Stimulated activated CD8-positive, alpha-beta memory T cell treated with anti-CD3 and anti-CD28 coated beads, Interleukin-7, amount 100 ng/mL, for 4 hours (primary cell): ENCODE data around the gene CNTN4.
"Not testable (repeated sequence)": the region's sequence is repeated elsewhere in the genome, so short reads cannot be mapped to it uniquely, and the experiment has no call there.

Experiments
- DNase-seq, 2 donors: peaks; one replicate each; pipeline ENCODE4 v3.0.0-alpha.2; 2020; ENCODE audit warnings: low read depth in 2 of 2

The CNTN4 gene

GRCh38 chr3:2790266-2790815, 691.7 kb downstream of the CNTN4 start:
- DNase-seq: no peak

DNA sequence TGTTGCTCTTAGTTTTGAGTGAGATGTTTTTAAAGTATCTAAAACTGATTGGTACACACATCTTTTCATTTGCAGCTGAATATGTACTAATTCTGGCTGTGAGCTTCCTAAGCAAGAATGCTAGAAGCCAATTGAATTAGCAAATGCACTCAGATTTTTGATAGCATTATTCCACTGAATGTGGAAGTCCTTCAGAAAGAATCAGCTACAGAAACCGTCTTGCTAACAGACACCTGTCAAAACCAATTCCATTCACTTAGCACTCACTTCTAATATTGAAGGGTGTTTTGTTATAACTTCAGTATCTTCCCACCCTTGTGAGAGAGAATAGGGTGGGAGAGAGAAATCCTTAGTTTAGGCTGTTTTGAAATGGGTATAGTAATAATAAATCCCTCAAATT, 693.8 kb downstream of the CNTN4 start:
- DNase-seq: no peak

- DNase-seq: no peak
Measured at GRCh38 chr3:2793987-2794386, 695.3 kb downstream of the CNTN4 start.

- no peak for DNase-seq
Measured at GRCh38 chr3:2802429-2802828, 703.8 kb downstream of the CNTN4 start.

- DNase-seq: no peak
Measured at GRCh38 chr3:2807514-2807913, 708.8 kb downstream of the CNTN4 start.

DNA sequence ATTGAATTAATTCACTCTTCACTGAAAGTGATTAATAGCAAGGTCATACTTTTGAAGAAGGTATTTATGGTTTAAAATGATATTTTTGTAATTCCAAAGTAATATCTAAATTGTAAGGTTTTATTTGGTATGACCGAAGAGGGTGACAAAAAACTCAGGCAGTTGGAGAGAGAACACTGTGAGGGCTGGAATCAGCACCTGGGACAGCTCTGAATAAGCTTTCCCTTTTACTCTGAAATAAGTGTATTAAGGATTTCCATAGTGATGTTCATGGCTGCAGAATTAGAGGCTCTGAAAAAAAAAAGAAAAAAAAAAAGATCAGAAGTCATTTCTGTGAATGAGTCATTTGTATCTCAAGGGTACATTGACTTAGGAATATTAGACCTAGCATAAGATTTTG, 712.1 kb downstream of the CNTN4 start:
- no peak for DNase-seq

DNA sequence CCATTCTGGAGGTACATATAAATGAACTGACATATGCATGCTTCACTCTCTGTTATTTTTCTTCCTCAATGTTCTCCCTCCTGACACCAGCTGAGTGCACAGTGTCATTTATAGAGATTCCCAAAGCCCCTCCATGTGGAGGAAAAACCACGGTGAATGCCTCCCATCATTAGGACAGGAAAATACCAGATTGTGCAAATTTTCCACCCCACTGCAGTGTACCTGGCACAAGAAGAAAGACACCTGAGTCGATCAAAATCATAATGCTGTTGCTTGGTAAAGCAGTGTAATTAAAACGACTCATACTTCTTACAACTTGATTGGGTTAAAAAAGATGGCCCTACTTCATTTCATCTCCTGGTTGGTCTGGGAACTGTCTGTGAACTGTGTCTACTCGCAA, 720.9 kb downstream of the CNTN4 start:
- DNase-seq: no peak

- not testable (repeated sequence) for DNase-seq
Measured at GRCh38 chr3:2820982-2821381, 722.3 kb downstream of the CNTN4 start.

- DNase-seq: no peak
Measured at GRCh38 chr3:2822611-2823010, 723.9 kb downstream of the CNTN4 start.

DNA sequence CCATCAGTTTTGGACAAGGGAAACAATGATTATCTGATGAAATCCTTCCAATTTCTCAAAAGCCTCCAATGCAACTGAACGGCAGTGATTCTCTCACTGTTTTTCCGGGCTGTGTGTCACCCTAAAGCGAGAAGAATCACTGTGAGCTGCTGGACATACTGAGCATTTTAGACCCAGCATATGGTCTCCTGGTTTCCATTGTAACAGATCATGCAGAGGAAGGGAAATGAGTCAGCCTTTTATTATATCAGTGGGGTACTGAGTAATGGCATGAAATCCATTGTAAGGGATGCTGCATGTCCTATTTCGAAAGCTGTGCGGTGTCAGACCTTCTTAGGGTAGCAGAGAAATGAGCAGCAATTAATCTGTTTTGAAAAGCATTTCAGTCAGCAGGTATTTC, 724.4 kb downstream of the CNTN4 start:
- DNase-seq: no peak

DNA sequence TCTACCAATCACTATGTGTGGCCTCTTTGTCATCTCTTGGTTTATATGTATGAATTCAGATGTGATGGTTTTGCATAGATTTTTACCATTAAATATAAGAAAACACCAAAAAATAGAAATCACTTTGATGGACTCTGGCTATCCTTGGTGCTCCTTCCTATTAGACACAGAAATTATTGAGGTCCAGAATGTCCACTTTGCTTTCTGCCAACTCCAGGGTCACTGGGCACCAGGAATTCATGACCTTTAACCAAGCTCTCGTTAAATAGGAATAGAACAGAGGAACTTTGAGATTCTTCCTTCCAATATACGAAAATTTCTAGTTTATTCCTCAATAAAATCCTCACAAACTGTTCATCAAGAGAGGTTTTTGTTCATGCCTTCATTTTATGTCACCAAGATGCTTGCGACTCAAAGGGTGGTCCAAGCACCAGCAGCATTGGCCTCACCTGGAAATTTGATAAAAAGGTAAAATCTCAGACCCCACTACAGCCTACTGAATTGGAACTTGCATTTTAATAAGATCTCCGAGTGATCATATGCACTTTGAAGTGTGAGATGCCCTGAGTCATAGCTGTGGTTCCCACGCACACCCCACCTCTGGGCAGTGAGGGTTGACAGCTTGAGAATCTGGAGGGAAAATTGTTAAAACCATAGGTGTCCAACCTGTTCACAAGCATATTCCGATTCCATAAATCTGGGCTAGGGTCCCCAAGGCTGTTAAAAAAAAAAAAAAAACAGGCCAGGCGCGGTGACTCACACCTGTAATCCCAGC, 725.0 kb downstream of the CNTN4 start:
- DNase-seq: no peak

GRCh38 chr3:2826036-2826435, 727.4 kb downstream of the CNTN4 start:
- DNase-seq: no peak

- DNase-seq: no peak
Measured at GRCh38 chr3:2826453-2826852, 727.8 kb downstream of the CNTN4 start.

GRCh38 chr3:2837239-2837638, 738.6 kb downstream of the CNTN4 start:
- DNase-seq: no peak

DNA sequence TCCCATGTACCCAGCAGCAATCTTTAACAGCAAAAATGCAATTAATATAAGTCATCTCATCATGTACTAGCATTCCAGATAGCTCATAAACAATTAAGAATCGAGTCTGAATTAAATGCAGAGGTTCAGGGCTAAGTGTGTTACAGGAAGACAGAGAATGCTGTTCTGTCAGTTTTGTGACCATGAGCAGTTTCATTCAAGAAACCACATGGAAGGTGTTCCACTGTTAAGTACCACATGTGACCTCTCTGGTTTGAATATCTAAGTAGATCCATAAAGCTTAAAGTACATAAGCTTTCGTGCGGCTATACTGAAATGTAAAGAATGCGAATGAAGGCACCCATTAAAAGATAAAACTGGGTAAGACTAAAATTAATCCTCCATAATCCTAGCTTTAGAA, 739.2 kb downstream of the CNTN4 start:
- no peak for DNase-seq

DNA sequence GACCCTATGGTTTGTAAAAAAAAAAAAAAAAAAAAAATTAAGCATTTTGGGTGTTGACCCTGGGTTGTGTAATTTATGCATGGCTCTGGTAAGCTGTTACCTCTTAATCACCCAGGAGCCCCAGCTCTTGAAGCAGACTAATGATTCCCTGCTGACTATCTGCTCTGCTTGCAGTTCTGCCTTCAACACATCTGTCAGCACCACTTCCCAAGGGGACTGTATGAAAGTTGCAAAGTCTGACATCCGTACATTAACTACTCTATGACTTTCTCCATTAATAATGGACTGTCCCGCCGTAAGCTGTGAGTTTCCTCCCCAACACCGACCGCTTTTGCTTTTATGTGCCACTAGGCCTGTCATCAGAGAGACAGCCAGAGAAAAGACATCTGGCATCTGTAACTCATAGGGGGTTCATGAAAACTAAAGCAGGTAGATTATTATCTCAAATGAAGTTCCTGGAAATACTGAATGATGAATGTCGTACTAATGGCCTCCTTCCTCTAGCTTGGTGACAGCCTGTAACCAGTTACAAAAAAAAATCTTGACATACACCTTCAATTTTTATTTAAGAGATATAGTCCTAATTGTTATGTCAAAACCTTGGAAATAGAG, 740.0 kb downstream of the CNTN4 start:
- DNase-seq: no peak

DNA sequence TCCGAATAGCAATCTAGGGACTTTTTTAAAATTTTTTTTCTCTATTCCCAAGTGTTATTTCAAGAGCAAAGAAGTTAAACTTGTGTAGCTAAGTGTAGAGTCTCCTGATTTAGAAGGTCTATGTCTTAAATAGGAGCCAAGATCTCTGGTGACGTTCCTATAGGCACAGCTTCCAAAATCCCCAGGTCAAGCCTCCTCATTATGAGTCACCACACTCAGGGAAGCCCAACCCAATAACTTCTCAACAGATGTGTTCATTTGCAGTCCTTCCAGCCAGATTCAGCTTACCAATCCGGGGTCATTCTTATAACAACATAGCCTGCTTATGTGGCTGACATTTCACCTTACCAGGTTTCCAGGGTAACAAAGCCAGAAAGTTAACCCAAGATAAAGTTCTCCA, 741.2 kb downstream of the CNTN4 start:
- no peak for DNase-seq

DNA sequence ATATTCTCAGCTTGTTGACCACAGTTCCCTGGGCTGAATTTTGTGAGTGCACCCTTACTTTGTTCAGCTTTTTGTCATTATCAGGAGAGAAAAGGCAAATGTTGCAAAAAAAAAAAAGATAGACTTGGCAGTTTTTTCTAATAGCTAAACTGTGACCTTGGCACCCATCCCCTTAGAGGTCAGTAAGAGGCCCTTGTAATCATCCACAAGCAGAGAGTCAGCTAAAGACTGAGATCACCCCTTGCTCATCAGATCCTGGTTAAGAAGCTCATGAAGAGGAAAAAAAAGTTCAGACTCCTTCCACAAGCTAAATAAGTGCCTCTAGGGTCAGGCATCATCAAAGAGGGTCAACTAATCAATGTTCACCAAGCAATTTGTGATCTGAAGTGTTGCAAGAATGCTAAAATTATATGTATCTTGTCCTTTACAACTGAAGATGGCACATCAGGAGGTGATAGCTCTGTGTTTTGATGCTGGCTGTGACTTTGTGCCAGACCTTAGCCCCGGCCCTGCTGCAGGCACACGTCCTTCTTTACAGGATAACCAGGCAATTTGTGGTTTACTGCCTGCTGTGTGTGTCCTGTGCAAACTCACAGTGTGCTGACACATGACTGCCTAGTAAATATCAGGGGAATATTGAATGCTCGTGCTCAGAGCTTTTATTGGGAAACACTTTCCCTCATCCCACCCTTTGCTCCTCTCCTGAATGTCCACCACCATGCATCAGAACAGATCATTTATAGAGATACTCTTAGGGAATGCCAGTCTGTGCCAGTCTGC, 748.6 kb downstream of the CNTN4 start:
- no peak for DNase-seq

GRCh38 chr3:2849092-2849491, 750.4 kb downstream of the CNTN4 start:
- DNase-seq: no peak

DNA sequence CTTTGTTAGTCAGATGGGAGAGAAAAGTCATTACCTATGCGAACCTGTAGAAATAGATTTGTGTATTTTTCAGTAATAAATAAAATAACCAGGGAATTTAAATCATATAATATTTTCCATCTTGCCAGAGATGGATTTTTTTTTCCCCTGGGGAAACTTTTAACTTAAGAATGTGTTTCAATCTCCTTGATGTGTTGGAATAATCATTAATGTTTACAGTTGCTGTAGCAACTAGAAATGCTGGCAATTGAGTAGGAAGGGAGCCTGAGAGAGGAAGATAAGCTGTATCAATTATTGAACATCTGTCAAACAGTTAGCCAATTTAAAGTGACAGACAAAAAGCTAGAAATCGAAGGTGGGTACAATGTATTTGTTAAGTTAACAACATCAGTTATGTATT, 752.0 kb downstream of the CNTN4 start:
- DNase-seq: no peak

- no peak for DNase-seq
Measured at GRCh38 chr3:2851361-2851760, 752.7 kb downstream of the CNTN4 start.

- DNase-seq: no peak
Measured at GRCh38 chr3:2851835-2852234, 753.2 kb downstream of the CNTN4 start.

GRCh38 chr3:2853651-2854050, 755.0 kb downstream of the CNTN4 start:
- DNase-seq: no peak
